ENCODE results near the gene EIF4A3.

Gene EIF4A3

DNA sequence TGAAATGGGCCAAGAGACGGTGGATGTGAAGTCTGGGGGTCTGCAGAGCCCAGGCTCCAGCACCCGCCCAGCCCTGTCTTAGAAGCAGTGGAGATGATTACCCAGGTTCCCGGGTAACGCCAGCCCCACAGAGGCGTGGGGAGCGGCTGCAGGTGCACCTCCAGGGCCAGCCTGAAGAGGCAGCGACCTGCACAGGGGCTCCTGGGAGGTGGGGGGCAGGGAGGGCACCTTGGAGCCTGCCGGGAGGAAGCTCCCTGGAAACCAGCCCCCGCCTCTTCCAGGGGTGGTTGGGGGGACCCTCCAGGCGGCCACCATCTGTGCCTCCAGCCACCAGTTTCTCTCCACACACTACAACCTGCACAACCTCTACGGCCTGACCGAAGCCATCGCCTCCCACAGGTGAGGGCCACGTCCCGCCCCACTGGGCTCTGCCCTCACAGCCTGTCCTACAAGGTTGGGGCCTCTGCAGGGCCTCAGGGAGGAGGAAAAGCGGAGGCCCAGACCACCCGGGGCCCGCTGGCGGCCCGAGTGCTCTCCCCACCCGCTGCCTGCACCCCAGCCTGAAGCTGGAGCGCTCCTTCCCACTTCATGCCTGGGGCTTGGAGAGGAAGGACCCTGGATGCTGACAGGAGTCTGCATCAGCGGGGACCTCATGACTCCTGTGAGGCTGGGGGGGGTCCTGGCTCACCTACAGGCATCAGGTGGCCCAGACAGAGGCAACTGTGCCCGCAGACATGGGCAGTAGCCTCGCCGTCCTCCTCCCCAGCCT is 35.0 kb downstream of the EIF4A3 start:
- no peak for DNase-seq (ENCODE audit: low spot score)
- TF ChIP-seq, protein P1, sequence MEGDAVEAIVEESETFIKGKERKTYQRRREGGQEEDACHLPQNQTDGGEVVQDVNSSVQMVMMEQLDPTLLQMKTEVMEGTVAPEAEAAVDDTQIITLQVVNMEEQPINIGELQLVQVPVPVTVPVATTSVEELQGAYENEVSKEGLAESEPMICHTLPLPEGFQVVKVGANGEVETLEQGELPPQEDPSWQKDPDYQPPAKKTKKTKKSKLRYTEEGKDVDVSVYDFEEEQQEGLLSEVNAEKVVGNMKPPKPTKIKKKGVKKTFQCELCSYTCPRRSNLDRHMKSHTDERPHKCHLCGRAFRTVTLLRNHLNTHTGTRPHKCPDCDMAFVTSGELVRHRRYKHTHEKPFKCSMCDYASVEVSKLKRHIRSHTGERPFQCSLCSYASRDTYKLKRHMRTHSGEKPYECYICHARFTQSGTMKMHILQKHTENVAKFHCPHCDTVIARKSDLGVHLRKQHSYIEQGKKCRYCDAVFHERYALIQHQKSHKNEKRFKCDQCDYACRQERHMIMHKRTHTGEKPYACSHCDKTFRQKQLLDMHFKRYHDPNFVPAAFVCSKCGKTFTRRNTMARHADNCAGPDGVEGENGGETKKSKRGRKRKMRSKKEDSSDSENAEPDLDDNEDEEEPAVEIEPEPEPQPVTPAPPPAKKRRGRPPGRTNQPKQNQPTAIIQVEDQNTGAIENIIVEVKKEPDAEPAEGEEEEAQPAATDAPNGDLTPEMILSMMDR (IDR thresholded peaks at IDR 0.05; ENCODE audit: borderline replicate concordance, control extremely low read depth, extremely low read depth, insufficient read depth, missing control alignments), result no peak
- in situ Hi-C loops (cut with MboI; ENCODE audit: low sequenced_read_pairs, unreplicated experiment), result no loop called here

DNA sequence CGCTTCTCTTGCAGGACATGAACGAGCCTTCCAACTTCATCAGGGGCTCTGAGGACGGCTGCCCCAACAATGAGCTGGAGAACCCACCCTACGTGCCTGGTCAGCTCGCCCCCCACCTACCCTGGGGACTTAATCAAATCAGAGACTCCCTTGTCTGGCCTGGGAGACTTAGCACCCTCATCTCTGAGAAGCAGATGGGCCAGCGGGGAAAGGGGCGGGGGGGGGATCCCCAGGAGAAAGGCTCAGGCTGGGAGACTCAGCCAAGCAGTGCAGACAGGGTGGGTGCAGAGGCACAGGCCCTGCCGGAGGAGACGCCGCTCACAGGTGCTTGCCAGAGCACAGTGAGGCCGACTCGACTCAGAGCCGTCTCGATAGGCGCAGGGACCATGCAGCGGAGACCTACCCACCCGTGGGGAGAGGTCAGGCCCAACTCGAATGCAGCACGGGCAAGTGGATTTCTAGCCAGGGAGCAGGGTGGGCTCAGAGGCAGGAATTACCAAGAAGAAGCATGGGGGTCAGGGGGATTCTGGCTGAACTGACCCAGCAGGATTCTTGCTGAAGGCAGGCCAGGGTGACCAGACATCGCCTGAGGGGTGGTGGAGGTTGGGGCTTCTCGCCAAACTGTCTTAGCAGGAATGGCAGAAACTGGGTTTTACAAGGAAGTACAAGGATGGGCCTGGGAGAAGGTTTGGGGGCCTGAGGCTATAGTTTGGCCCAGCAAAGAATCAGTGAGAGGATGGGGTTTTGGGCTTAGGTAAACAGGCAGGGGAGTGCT is 35.8 kb downstream of the EIF4A3 start:
- TF ChIP-seq, protein P1 (IDR thresholded peaks at IDR 0.05; ENCODE audit: borderline replicate concordance, control extremely low read depth, extremely low read depth, insufficient read depth, missing control alignments), result no peak
- in situ Hi-C loops (cut with MboI; ENCODE audit: low sequenced_read_pairs, unreplicated experiment), result no loop called here
- no peak for DNase-seq (ENCODE audit: low spot score)

DNA sequence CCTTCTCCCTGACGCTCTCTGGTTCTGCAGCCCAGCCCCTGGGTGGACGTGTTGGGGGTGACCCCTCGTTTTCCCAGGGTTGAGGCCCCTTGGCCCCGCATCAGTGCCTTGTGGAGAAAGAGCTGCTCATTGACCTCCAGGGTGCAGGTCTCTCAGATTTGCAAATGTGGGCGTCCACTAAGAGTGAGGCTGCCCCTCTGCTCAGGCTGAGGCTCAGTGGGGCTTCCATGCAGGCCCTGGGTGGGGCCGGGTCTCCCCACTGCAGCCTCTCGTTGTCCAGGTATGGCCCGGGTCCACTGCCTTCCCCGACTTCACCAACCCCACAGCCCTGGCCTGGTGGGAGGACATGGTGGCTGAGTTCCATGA is 36.5 kb downstream of the EIF4A3 start:
- no peak for DNase-seq (ENCODE audit: low spot score)
- in situ Hi-C loops (cut with MboI; ENCODE audit: low sequenced_read_pairs, unreplicated experiment), result no loop called here
- TF ChIP-seq, protein P1 (IDR thresholded peaks at IDR 0.05; ENCODE audit: borderline replicate concordance, control extremely low read depth, extremely low read depth, insufficient read depth, missing control alignments), result no peak

DNA sequence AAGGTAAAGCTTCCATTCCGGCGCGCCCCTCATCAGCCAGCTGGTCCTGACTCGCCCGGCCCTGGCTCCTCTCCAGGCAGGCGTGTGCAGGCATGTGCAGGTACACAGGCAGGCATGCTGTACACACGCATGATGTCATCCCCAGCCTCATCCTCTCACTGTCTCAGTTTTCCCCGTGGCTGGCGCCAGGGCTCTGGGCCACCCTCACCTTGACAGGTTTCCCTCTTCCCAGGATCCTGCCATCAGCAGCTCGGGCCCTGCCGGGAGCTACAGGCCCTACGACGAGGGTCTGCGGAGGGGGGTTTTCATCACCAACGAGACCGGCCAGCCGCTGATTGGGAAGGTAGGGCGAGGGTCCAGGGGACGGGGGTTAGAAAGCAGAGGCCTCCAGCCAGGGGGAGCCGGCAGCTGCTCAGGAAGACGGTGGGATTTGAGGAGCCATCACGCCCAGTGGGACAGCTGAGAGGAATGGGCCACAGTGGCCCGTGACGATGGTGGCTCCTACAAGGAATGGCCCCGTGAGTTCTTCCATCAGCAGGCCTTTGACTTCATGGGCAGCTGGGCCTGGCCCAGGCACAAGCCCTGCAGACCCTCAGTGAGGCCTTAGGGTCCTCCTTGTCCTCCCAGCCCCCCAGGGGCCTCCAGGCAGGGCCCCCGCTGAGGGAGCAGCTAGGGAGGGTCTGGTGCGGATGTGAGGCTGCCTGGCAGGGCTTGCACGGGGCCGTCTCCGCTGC is 37.0 kb downstream of the EIF4A3 start:
- in situ Hi-C loops (cut with MboI; ENCODE audit: low sequenced_read_pairs, unreplicated experiment), result no loop called here
- TF ChIP-seq, protein P1 (IDR thresholded peaks at IDR 0.05; ENCODE audit: borderline replicate concordance, control extremely low read depth, extremely low read depth, insufficient read depth, missing control alignments), result no peak
- DNase-seq (ENCODE audit: low spot score), result no peak

DNA sequence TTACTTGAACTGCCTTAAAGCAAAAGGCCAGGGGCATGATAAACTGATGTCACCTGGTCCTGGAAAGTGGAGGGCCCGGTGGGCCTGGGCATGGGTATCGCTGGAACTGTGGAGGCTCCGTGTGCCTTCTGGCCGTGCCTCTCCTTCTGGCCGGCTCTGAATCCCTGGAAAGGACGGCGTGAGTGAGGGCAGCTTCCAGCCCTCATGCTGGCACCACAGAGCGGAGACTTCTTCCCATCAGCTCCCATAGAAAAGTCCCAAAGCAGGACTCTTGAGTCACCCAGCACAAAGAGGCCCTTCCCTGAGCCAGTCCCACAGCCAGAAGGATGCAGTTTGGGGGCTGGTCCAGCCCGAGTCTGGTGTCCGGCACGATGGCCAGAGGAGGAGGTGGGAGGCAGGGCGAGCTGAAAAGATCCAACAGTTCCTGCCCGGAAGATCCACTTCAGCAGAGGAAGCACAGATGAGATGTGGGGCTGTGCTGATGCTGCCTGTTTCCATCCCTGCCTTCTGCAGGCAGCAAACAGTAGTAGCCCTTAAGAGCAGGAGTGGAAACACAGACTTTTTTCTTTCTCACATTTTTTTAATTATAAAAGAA is 37.8 kb downstream of the EIF4A3 start:
- in situ Hi-C loops (cut with MboI; ENCODE audit: low sequenced_read_pairs, unreplicated experiment), result no loop called here
- DNase-seq (ENCODE audit: low spot score), result no peak

More for the DNA sequence above, 37.8 kb downstream of the EIF4A3 start:
- TF ChIP-seq, protein P1 (IDR thresholded peaks at IDR 0.05; ENCODE audit: borderline replicate concordance, control extremely low read depth, extremely low read depth, insufficient read depth, missing control alignments), result no peak

Measured in GM13976 (cell line).